ENCODE results near the gene ZNF232.
A peak's percentile ranks its signal among the peaks of the same experiment; 100 is the strongest.
"Not testable (repeated sequence)": the region's sequence is repeated elsewhere in the genome, so short reads cannot be mapped to it uniquely, and the experiment has no call there.

Gene ZNF232

DNA sequence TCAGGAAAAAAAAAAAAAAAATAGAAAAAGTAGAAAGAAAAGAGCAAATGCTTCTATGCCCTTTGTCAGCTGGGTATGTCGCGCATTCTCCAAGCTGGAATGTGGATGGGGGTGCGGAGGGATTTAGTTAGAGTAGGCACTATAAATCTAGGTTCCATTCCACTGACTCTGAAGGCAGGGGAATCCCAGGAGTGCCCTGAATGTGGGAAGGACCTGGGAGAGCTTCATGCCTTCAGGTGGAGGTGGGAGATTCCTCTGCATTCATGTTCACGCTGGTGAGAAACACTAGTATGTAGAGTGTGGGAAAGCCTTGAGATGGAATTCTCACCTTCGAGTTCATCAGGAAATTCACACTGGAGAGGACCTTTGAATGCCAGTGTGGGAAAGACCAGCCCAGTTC lies 12.4 kb downstream of the ZNF232 start:
- no peak for DNase-seq (ENCODE audit: low read depth in 2 of 3, low spot score in 2 of 3)

DNA sequence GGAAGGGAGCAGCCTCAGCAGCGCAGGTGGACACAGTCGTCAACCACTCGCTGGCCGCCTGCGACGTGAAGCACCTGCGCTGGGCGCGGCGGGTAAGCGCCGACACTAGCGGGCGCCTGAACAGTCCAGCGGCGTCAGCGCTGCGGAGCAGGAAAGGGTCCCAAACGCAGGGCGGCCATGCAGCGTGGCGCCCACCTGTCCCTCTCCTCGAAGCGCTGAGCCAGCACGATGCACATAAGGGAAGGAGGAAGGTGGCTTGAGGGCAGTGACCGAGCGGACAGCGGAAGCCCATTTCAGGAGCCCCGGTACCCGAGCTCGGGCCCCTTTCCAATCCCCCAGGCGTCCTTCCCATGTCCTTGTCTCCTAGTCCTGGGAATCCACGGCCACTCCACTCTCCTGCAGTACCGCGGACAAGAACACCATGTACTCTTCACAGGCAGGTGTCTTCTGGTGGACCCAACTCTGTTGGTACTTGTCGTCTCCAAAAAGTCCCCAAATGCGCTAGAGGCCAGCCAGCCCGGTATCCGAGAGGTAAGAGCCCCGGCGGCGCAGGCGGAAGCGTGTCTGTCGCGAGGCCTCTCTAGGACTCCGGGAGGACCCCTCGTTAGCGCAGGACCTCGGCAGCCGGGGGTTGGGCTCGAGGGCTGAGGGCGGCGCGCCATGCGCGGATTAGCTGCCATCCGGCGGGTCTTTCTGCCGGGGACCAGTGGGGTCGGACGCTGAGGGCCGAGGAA lies 14.4 kb downstream of the ZNF232 start:
- no peak for DNase-seq (ENCODE audit: low read depth in 2 of 3, low spot score in 2 of 3)

DNA sequence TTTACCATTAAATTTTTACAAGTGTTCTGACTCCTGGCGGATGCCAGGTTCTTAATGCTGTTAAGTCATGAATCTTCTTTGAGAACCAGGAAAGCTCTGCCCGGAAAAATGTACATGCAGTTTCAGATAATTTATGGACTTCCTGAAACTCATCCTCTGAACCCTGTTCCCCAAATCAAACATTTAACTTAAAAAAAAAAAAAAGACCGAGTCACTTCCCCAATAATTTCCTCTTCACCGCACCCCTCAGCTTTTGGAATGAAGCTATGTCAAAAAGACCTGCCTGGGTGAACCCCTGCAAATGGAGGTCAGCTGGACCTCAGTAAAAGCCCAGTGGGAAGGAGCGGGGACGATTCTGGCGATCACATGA lies 15.0 kb downstream of the ZNF232 start:
- no peak for DNase-seq (ENCODE audit: low read depth in 2 of 3, low spot score in 2 of 3)

DNA sequence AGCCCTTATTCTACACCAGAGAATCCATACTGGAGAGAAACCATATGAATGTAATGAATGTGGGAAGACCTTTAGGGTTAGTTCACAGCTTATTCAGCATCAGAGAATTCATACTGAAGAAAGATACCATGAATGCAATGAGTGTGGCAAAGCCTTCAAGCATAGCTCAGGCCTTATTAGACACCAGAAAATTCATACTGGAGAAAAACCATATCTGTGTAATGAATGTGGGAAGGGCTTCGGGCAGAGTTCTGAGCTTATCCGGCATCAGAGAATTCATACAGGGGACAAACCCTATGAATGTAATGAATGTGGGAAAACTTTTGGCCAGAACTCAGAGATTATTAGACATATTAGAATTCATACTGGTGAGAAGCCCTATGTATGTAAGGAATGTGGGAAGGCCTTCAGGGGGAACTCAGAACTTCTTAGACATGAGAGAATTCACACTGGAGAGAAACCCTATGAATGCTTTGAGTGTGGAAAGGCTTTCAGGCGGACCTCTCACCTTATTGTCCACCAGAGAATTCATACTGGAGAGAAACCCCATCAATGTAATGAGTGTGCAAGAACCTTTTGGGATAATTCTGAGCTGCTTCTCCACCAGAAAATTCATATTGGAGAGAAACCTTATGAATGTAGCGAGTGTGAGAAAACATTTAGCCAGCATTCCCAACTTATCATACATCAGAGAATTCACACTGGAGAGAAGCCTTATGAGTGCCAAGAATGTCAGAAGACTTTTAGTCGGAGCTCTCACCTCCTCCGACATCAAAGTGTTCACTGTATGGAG lies 19.3 kb downstream of the ZNF232 start:
- no peak for DNase-seq (ENCODE audit: low read depth in 2 of 3, low spot score in 2 of 3)

DNA sequence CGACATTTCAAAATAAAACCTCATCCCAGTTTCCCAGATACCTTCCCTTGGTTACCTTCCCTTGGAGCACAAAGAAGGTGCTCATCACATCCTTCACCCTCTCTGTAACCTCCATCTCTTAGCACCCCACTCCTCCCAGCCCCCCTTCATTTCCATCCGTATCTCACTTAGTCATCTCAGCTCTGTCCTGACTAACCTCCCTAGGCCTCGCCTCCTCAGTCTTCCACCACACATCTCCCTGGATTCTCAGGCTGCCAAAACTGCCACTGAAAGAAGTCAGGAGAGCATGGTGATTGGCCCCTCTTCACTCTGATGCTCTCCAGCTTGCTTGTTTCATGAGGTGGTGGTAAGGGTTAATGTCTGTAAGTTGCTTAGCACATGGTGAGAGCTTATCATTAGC lies 31.1 kb downstream of the ZNF232 start:
- DNase-seq (ENCODE audit: low read depth in 2 of 3, low spot score in 2 of 3), result no peak

DNA sequence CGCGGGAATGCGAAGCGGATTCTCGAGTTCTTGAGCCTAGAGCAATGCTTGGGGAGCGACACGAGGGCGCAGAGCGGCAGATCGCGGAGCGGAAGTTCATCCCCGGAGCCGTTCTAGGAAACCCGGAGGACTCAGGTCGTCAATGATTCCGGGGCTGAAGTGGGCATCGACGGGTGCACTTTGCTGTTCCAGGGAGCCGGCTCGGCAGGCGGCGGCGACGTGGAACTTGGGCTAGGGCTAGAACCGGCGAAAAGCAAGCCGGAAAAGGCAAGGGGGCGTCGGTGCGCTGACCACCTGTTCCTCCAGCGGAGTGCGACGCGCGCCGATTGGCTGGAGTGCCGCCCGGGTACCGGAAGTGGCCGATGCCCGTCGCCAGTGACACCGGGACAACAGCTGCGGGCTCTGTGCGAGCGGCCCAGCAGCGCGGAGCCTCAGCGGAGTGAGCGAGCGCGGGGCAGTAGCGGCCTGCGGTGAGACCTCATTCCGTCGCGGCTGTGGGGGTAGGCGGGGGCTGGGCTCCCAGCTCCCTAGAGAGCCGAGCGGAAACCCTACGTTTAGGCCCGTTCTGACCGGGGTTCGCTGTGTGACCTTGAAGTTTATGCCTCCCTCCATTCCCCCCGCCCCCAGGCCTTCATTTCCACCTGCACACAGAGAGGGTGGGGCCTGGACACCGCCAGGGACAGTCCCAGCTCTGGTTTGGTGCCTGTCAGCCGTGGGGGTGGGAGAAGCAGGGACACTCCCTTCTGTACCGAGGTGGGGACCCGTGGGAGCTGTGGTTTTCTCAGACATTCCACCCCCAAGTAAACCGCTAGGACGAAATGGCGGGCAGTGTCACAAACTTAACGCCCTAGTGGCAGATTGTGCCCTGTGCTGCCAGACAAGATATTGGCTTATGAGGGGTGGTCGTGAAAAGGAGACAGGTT lies 33.3 kb downstream of the ZNF232 start, which contains the start of gene ZFP3:
Gene ZFP3, plus strand, starts transcription at position 362 of the 923 bp plus-strand sequence. CDS start 13,038 bp downstream, outside the sequence.
- peak; percentile 54 to 60 (median 55) for DNase-seq (ENCODE audit: low read depth in 2 of 3, low spot score in 2 of 3)

DNA sequence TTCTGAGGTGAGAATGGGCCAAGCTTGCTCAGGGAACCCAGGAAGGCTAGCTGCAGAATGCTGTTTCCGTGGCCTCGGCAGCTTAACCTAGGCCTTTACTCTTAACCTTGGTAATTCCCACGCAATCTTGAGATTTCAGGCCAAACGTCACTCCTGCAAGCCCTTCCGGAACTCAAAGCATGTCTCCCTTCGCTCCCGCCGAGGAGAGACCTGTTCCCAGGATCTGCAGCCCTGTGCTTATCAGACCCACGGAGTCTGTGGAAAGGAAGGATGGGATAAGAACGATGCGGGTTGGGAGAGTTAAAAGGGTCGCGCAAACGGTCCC lies 33.9 kb downstream of the ZNF232 start:
- DNase-seq (ENCODE audit: low read depth in 2 of 3, low spot score in 2 of 3), result no peak

DNA sequence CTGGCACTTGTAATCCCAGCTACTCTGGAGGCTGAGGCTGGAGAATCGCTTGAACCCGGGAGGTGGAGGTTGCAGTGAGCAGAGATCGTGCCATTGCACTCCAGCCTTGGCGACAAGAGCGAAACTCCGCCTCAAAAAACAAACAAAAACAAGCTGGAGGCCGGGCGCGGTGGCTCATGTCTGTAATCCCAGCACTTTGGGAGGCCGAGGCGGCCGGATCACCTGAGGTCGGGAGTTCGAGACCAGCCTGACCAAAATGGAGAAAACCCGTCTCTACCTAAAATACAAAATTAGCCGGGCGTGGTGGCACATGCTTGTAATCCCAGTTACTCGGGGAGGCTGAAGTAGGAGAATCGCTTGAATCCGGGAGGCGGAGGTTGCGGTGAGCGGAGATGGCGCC lies 34.4 kb downstream of the ZNF232 start:
- DNase-seq (ENCODE audit: low read depth in 2 of 3, low spot score in 2 of 3), result not testable (repeated sequence)

DNA sequence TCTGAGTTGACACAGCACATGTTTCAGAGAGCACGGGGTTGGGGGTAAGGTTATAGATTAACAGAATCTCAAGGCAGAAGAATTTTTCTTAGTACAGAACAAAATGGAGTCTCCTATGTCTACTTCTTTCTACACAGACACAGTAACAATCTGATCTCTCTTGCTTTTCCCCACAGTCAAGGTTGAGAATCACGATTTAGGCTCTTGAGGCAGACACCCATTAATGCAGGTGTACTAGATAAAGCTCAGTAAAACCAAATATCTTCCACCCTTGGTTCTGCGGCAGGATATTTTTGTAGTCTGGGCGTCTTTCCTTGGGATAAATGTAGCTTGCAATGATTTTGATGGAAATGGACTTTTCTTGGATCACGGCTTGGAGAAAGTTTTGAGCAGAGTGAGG lies 36.2 kb downstream of the ZNF232 start:
- DNase-seq (ENCODE audit: low read depth in 2 of 3, low spot score in 2 of 3), result not testable (repeated sequence)

DNA sequence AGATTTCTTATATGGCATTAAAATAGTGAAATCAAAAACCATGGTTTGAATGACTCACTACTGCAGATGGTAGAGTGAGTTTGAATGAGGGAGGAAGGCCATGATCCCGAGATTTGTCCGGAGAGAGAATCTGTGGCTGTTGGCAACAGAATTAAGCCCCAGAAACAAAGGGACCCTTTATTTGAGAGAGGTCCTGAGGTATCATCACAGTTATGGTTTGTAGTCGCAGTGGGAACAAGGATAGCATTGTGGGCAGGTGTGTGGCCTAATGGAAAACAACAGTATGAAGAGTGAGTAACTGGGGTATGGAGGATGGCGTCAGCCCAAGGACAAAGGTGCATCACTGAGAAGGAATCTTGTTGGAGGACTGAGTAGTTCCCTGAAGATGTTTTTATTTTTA lies 42.0 kb downstream of the ZNF232 start:
- no peak for DNase-seq (ENCODE audit: low read depth in 2 of 3, low spot score in 2 of 3)

DNA sequence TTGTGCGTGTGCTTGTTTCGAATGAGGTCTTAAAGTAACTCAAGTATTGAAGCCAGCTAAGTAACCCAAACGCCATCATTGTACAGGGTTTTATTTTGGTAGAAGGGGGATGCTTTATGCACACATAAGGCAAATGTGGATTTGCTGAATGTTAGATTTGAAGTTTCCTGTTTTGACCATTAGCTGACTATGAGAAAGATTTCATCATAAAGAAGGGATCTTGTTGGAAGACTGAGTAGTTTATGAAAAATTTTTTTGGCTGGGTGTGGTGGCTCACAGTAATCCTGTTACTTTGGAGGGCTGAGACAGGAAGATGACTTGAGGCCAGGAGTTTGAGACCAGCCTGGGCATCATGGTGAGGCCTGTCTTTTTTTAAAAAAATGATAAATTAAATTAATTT lies 43.4 kb downstream of the ZNF232 start:
- DNase-seq (ENCODE audit: low read depth in 2 of 3, low spot score in 2 of 3), result no peak

DNA sequence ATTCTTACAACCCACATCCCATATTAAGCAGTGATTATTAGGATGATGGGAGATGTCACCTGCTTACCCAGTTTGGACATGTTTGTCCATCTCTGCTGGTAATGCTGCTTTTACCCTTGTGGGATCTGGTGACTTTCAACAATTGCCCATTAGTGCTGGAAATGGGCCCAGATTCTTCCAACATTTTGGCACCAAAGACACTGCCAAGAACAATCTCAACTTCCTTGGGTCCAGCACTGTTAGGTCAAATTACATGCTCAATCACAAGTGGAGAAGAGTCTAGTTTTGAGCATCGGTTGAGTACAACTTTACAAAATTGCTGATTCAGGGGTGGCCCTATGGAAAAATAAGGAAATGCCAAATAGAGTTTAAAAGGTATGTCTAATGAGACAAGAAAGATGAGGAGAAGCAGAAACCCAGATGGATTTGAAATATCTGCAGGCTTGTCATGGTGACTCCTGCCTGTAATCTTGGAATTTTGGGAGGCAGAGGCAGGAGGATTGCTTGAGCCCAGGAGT lies 46.4 kb downstream of the ZNF232 start:
- no peak for DNase-seq (ENCODE audit: low read depth in 2 of 3, low spot score in 2 of 3)
